Dendritic cell treated with granulocyte-macrophage colony-stimulating factor and Interleukin-4, amounts not matched to agents 40 ng/mL and 50 ng/mL, for 4 days (primary cell): ENCODE results near the gene TMEM179.

Experiments used
- H3K27ac Mint-ChIP-seq: one replicate; pipeline ENCODE4 v1.8.0; 2022; ENCODE audit warnings: mild to moderate bottlenecking, mixed read lengths
- H3K27me3 Mint-ChIP-seq: one replicate; pipeline ENCODE4 v1.8.0; 2022; ENCODE audit warnings: mild to moderate bottlenecking, mixed read lengths
- H3K36me3 Mint-ChIP-seq: one replicate; pipeline ENCODE4 v1.8.0; 2022; ENCODE audit warnings: low read depth, mixed read lengths
- H3K4me1 Mint-ChIP-seq: one replicate; pipeline ENCODE4 v1.8.0; 2022; ENCODE audit warnings: low read depth, mixed read lengths
- H3K4me3 Mint-ChIP-seq: one replicate; pipeline ENCODE4 v1.8.0; 2022; ENCODE audit warnings: mild to moderate bottlenecking, moderate library complexity, mixed read lengths
- H3K9me3 Mint-ChIP-seq: one replicate; pipeline ENCODE4 v1.8.0; 2022; ENCODE audit warnings: mixed read lengths
- intact Hi-C: fragments of 100-400 bp; cut with micrococcal nuclease; formaldehyde crosslinking; loops from one replicate; pipeline ENCODE4 v1.15.0; 2022

Gene TMEM179

GRCh38 chr14:104633276-104634137, 28.9 kb upstream of the TMEM179 start:
- Mint-ChIP-seq H3K4me1 (no peaks in the 10 kb centered on the region), H3K9me3 (peaks cover 9% of the 10 kb centered on the region), H3K4me3 (no peak overlapping the region), H3K27me3 (peaks cover 33% of the 10 kb centered on the region), H3K36me3 (no peaks in the 10 kb centered on the region), H3K27ac (no peak overlapping the region)
- intact Hi-C loops = no loop called here

GRCh38 chr14:104632781-104633180, 28.2 kb upstream of the TMEM179 start:
- Mint-ChIP-seq H3K27ac (no peak overlapping the region), H3K4me1 (no peaks in the 10 kb centered on the region), H3K9me3 (peaks cover 15% of the 10 kb centered on the region), H3K27me3 (peaks cover 29% of the 10 kb centered on the region), H3K4me3 (no peak overlapping the region), H3K36me3 (no peaks in the 10 kb centered on the region)
- intact Hi-C loops = no loop called here

GRCh38 chr14:104624939-104625338, 20.4 kb upstream of the TMEM179 start:
- Mint-ChIP-seq H3K4me1 (no peaks in the 10 kb centered on the region), H3K27ac (no peak overlapping the region), H3K27me3 (peaks cover 33% of the 10 kb centered on the region), H3K4me3 (no peak overlapping the region), H3K36me3 (no peaks in the 10 kb centered on the region), H3K9me3 (peaks cover 32% of the 10 kb centered on the region)
- intact Hi-C loops = no loop called here

GRCh38 chr14:104614126-104614812, 9.7 kb upstream of the TMEM179 start:
- no peaks in the 10 kb centered on the region for H3K36me3 Mint-ChIP-seq
- H3K27me3 Mint-ChIP-seq = peaks cover 19% of the 10 kb centered on the region
- no peaks in the 10 kb centered on the region for H3K9me3 Mint-ChIP-seq
- H3K4me3 Mint-ChIP-seq = no peak overlapping the region
- intact Hi-C loops = no loop called here
- no peak overlapping the region for H3K27ac Mint-ChIP-seq
- H3K4me1 Mint-ChIP-seq = no peaks in the 10 kb centered on the region

- Mint-ChIP-seq H3K27me3 (peaks cover 20% of the 10 kb centered on the region), H3K4me1 (no peaks in the 10 kb centered on the region), H3K4me3 (no peak overlapping the region), H3K27ac (no peak overlapping the region), H3K9me3 (no peaks in the 10 kb centered on the region), H3K36me3 (no peaks in the 10 kb centered on the region)
- intact Hi-C loops = no loop called here
Measured at GRCh38 chr14:104611881-104612280, 7.3 kb upstream of the TMEM179 start.

GRCh38 chr14:104610749-104611310, 6.3 kb upstream of the TMEM179 start:
- peaks cover 28% of the 10 kb centered on the region for H3K27me3 Mint-ChIP-seq
- H3K4me1 Mint-ChIP-seq = no peaks in the 10 kb centered on the region
- no peaks in the 10 kb centered on the region for H3K9me3 Mint-ChIP-seq
- intact Hi-C loops = no loop called here
- H3K4me3 Mint-ChIP-seq = no peak overlapping the region
- H3K36me3 Mint-ChIP-seq = no peaks in the 10 kb centered on the region
- no peak overlapping the region for H3K27ac Mint-ChIP-seq

GRCh38 chr14:104609666-104610065, 5.1 kb upstream of the TMEM179 start:
- Mint-ChIP-seq H3K36me3 (no peaks in the 10 kb centered on the region), H3K9me3 (no peaks in the 10 kb centered on the region), H3K27ac (no peak overlapping the region), H3K4me3 (no peak overlapping the region), H3K4me1 (no peaks in the 10 kb centered on the region), H3K27me3 (peaks cover 36% of the 10 kb centered on the region)
- intact Hi-C loops = no loop called here

- no peaks in the 10 kb centered on the region for H3K4me1 Mint-ChIP-seq
- H3K4me3 Mint-ChIP-seq = no peak overlapping the region
- intact Hi-C loops = no loop called here
- no peak overlapping the region for H3K27ac Mint-ChIP-seq
- no peaks in the 10 kb centered on the region for H3K36me3 Mint-ChIP-seq
- no peaks in the 10 kb centered on the region for H3K9me3 Mint-ChIP-seq
- peaks cover 56% of the 10 kb centered on the region for H3K27me3 Mint-ChIP-seq
Measured at GRCh38 chr14:104603711-104604401, 716 bp downstream of the TMEM179 start.

GRCh38 chr14:104602933-104603325, 1.6 kb downstream of the TMEM179 start:
- H3K9me3 Mint-ChIP-seq = no peaks in the 10 kb centered on the region
- H3K36me3 Mint-ChIP-seq = no peaks in the 10 kb centered on the region
- H3K27me3 Mint-ChIP-seq = peaks cover 52% of the 10 kb centered on the region
- intact Hi-C loops = no loop called here
- H3K27ac Mint-ChIP-seq = no peak overlapping the region
- no peak overlapping the region for H3K4me3 Mint-ChIP-seq
- no peaks in the 10 kb centered on the region for H3K4me1 Mint-ChIP-seq

- Mint-ChIP-seq H3K4me3 (no peak overlapping the region), H3K27me3 (peaks cover 51% of the 10 kb centered on the region), H3K27ac (no peak overlapping the region), H3K9me3 (no peaks in the 10 kb centered on the region), H3K4me1 (no peaks in the 10 kb centered on the region), H3K36me3 (no peaks in the 10 kb centered on the region)
- intact Hi-C loops = no loop called here
Measured at GRCh38 chr14:104602315-104602932, 2.1 kb downstream of the TMEM179 start.

- peaks cover 48% of the 10 kb centered on the region for H3K27me3 Mint-ChIP-seq
- no peaks in the 10 kb centered on the region for H3K9me3 Mint-ChIP-seq
- H3K4me3 Mint-ChIP-seq = no peak overlapping the region
- no peak overlapping the region for H3K27ac Mint-ChIP-seq
- no peaks in the 10 kb centered on the region for H3K4me1 Mint-ChIP-seq
- intact Hi-C loops = no loop called here
- no peaks in the 10 kb centered on the region for H3K36me3 Mint-ChIP-seq
Measured at GRCh38 chr14:104601786-104602185, 2.8 kb downstream of the TMEM179 start.

- no peak overlapping the region for H3K4me3 Mint-ChIP-seq
- H3K9me3 Mint-ChIP-seq = no peaks in the 10 kb centered on the region
- H3K27ac Mint-ChIP-seq = no peak overlapping the region
- H3K36me3 Mint-ChIP-seq = no peaks in the 10 kb centered on the region
- intact Hi-C loops = no loop called here
- peaks cover 39% of the 10 kb centered on the region for H3K27me3 Mint-ChIP-seq
- H3K4me1 Mint-ChIP-seq = no peaks in the 10 kb centered on the region
Measured at GRCh38 chr14:104600805-104601204, 3.8 kb downstream of the TMEM179 start.

GRCh38 chr14:104600141-104600643, 4.4 kb downstream of the TMEM179 start:
- H3K27me3 Mint-ChIP-seq = peaks cover 36% of the 10 kb centered on the region
- H3K9me3 Mint-ChIP-seq = no peaks in the 10 kb centered on the region
- H3K4me1 Mint-ChIP-seq = no peaks in the 10 kb centered on the region
- no peak overlapping the region for H3K27ac Mint-ChIP-seq
- intact Hi-C loops = no loop called here
- no peaks in the 10 kb centered on the region for H3K36me3 Mint-ChIP-seq
- no peak overlapping the region for H3K4me3 Mint-ChIP-seq
